Gastrocnemius medialis (tissue), 4 donors: ENCODE results near the gene AFF3.
"Not testable (repeated sequence)": the region's sequence is repeated elsewhere in the genome, so short reads cannot be mapped to it uniquely, and the experiment has no call there.

ENCODE experiments used
- POLR2A ChIP-seq, 2 donors: fragments of 450-650 bp; IDR thresholded peaks; one replicate each; pipeline ENCODE4 v1.6.1; 2017; ENCODE audit warnings: antibody characterized with exemption in 2 of 2, mild to moderate bottlenecking in 2 of 2, moderate library complexity in 2 of 2
- TF ChIP-seq, protein P1 (sequence below), 5 experiments: fragments of 450-650 bp in 3 of 5; fragments of 200-600 bp in 2 of 5; sonication (generic) in 2 of 5; IDR thresholded peaks in 4 of 5; conservative IDR thresholded peaks in 1 of 5; 1 replicate in 4 of 5; 2 replicates in 1 of 5; pipeline ENCODE4 v1.5.1; 2016 to 2019; ENCODE audit warnings: antibody characterized with exemption in 5 of 5, mild to moderate bottlenecking in 3 of 5, moderate library complexity in 3 of 5

DNA sequence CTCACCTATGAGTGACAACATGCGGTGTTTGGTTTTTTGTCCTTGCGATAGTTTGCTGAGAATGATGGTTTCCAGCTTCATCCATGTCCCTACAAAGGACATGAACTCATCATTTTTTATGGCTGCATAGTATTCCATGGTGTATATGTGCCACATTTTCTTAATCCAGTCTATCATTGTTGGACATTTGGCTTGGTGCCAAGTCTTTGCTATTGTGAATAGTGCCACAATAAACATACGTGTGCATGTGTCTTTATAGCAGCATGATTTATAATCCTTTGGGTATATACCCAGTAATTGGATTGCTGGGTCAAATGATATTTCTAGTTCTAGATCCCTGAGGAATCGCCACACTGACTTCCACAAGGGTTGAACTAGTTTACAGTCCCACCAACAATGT is 9.4 kb upstream of the AFF3 start:
- TF ChIP-seq, protein P1, sequence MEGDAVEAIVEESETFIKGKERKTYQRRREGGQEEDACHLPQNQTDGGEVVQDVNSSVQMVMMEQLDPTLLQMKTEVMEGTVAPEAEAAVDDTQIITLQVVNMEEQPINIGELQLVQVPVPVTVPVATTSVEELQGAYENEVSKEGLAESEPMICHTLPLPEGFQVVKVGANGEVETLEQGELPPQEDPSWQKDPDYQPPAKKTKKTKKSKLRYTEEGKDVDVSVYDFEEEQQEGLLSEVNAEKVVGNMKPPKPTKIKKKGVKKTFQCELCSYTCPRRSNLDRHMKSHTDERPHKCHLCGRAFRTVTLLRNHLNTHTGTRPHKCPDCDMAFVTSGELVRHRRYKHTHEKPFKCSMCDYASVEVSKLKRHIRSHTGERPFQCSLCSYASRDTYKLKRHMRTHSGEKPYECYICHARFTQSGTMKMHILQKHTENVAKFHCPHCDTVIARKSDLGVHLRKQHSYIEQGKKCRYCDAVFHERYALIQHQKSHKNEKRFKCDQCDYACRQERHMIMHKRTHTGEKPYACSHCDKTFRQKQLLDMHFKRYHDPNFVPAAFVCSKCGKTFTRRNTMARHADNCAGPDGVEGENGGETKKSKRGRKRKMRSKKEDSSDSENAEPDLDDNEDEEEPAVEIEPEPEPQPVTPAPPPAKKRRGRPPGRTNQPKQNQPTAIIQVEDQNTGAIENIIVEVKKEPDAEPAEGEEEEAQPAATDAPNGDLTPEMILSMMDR (IDR thresholded peaks at IDR 0.05 in 4 of 5, conservative IDR thresholded peaks at IDR 0.05 in 1 of 5), result not testable (repeated sequence)
- not testable (repeated sequence) for TF ChIP-seq POLR2A (IDR thresholded peaks at IDR 0.05)
